GM12891 (cell line): ENCODE data around the gene AK4.

Experiments used
- POLR2A ChIP-seq: IDR thresholded peaks from 2 replicates; pipeline ENCODE4 v1.6.1; 2011; ENCODE audit warnings: low read depth, low read length, control low read depth
- POLR2AphosphoS5 ChIP-seq: IDR thresholded peaks from 2 replicates; pipeline ENCODE4 v1.6.1; 2011; ENCODE audit warnings: low read depth, low read length, control low read depth
- SPI1 ChIP-seq: IDR thresholded peaks from 2 replicates; pipeline ENCODE4 v1.6.1; 2011; ENCODE audit warnings: low read depth, low read length, control low read depth

DNA sequence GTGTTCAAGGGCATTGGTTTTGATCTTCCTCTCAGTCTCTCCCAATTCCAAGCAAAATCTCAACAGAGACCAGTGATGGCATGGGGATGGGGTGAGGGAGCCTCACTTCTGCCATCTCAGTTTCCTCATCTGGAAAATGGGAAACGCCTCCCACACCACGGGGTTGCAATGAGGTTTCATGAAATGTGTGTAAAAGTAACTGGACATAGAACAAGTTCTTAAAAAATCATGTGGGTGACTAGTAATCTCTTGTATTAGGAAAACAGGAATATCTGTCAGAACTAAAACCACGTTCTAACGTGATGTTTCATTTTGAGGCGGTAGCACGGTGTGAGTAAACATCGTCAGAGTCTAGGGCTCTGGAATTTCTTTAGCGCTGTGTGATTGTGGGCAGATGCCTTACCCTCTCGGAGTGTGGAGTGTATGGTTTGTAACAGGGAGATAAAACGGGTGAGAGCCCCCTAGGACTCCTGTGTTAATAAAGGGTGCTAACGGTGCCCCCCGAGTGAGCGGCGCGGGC lies 105.9 kb downstream of the AK4 start:
- no peak for TF ChIP-seq SPI1
- TF ChIP-seq POLR2AphosphoS5, result no peak
- TF ChIP-seq POLR2A, result no peak
